WTC11 (cell line): ENCODE measurements around the gene OR13F1. TPM values are rescaled to one million over a fixed set of nuclear protein-coding genes. Genes with fewer than 3 reads are reported as not detected.
"Not testable (repeated sequence)": the region's sequence is repeated elsewhere in the genome, so short reads cannot be mapped to it uniquely, and the experiment has no call there.

ENCODE experiments used
- ATAC-seq: fragments of 200-7000 bp; cut with Tn5 transposase; 2 replicates; pipeline ENCODE4 v1.10.0; 2021; ENCODE audit warnings: mild to moderate bottlenecking, moderate library complexity
- CTCF ChIA-PET: fragments of 300-600 bp; sonication (Branson Sonifier 250); formaldehyde crosslinking; loops from one replicate; lab custom pipeline; 2021; ENCODE audit warnings: antibody characterized with exemption; lab: Charles Lee
- POLR2A ChIA-PET: fragments of 350-600 bp; sonication (Branson Sonifier 250); formaldehyde crosslinking; loops from one replicate; lab custom pipeline; 2021; ENCODE audit warnings: antibody characterized with exemption; lab: Charles Lee
- DNase-seq: peaks from one replicate; pipeline ENCODE4 v3.0.0; 2021; ENCODE audit warnings: low spot score
- H3K27ac Mint-ChIP-seq: 2 replicates; pipeline ENCODE4 v1.8.0; 2021; ENCODE audit warnings: mixed read lengths
- H3K27me3 Mint-ChIP-seq: 2 replicates; pipeline ENCODE4 v1.8.0; 2021; ENCODE audit warnings: low read depth, mild to moderate bottlenecking, moderate library complexity, mixed read lengths
- H3K36me3 Mint-ChIP-seq: 2 replicates; pipeline ENCODE4 v1.8.0; 2021; ENCODE audit warnings: mixed read lengths
- H3K4me1 Mint-ChIP-seq: 2 replicates; pipeline ENCODE4 v1.8.0; 2022; ENCODE audit warnings: mixed read lengths
- H3K4me3 Mint-ChIP-seq: 2 replicates; pipeline ENCODE4 v1.8.0; 2021; ENCODE audit warnings: mild to moderate bottlenecking, moderate library complexity, mixed read lengths
- H3K9me3 Mint-ChIP-seq: 2 replicates; pipeline ENCODE4 v1.8.0; 2021; ENCODE audit warnings: mixed read lengths
- ATF1 ChIP-seq: sonication (generic); formaldehyde crosslinking; IDR thresholded peaks from 2 replicates; pipeline ENCODE4 v1.8.1; 2023; ENCODE audit warnings: mild to moderate bottlenecking, moderate library complexity, missing genetic modification reagents
- E2F4 ChIP-seq: sonication (generic); formaldehyde crosslinking; IDR thresholded peaks from 2 replicates; pipeline ENCODE4 v1.8.1; 2022; ENCODE audit warnings: low read depth, mild to moderate bottlenecking, moderate library complexity, missing genetic modification reagents, borderline replicate concordance
- ESRRA ChIP-seq: sonication (generic); formaldehyde crosslinking; IDR thresholded peaks from 2 replicates; pipeline ENCODE4 v1.8.1; 2022; ENCODE audit warnings: mild to moderate bottlenecking, missing genetic modification reagents, borderline replicate concordance
- ETV6 ChIP-seq: sonication (generic); formaldehyde crosslinking; IDR thresholded peaks from 2 replicates; pipeline ENCODE4 v1.8.1; 2022; ENCODE audit warnings: mild to moderate bottlenecking, missing genetic modification reagents
- FOXP1 ChIP-seq: sonication (generic); formaldehyde crosslinking; IDR thresholded peaks from 2 replicates; pipeline ENCODE4 v1.8.0; 2022; ENCODE audit warnings: missing genetic modification reagents, mild to moderate bottlenecking, moderate library complexity, borderline replicate concordance
- GTF2I ChIP-seq: fragments of 250-450 bp; sonication (Bioruptor Pico); conservative IDR thresholded peaks from 2 replicates; pipeline ENCODE4 v1.4.0; 2021; ENCODE audit warnings: mild to moderate bottlenecking
- IRF1 ChIP-seq: sonication (generic); formaldehyde crosslinking; IDR thresholded peaks from 2 replicates; pipeline ENCODE4 v1.8.0; 2023; ENCODE audit warnings: missing genetic modification reagents
- IRF2 ChIP-seq: sonication (generic); formaldehyde crosslinking; IDR thresholded peaks from 2 replicates; pipeline ENCODE4 v1.8.0; 2022; ENCODE audit warnings: low read depth, missing genetic modification reagents, borderline replicate concordance
- NR2C2 ChIP-seq: sonication (generic); formaldehyde crosslinking; IDR thresholded peaks from 2 replicates; pipeline ENCODE4 v1.8.0; 2022; ENCODE audit warnings: mild to moderate bottlenecking, missing genetic modification reagents
- NR3C1 ChIP-seq: sonication (generic); formaldehyde crosslinking; conservative IDR thresholded peaks from 2 replicates; pipeline ENCODE4 v1.8.1; 2023; ENCODE audit warnings: low read depth, mild to moderate bottlenecking, missing genetic modification reagents
- PRRX2 ChIP-seq: fragments of 250-450 bp; sonication (Bioruptor Pico); IDR thresholded peaks from 2 replicates; pipeline ENCODE4 v1.8.0; 2021; ENCODE audit warnings: mild to moderate bottlenecking
- STAT6 ChIP-seq: sonication (generic); formaldehyde crosslinking; conservative IDR thresholded peaks from 2 replicates; pipeline ENCODE4 v1.8.1; 2023; ENCODE audit warnings: mild to moderate bottlenecking, low read depth, missing genetic modification reagents, moderate library complexity
- ZBTB43 ChIP-seq: sonication (generic); formaldehyde crosslinking; IDR thresholded peaks from 2 replicates; pipeline ENCODE4 v1.8.1; 2023; ENCODE audit warnings: mild to moderate bottlenecking, missing genetic modification reagents
- total RNA-seq: library from RNA; stranded (reverse); gene quantifications from 3 replicates; pipeline ENCODE4 v1.2.3, GENCODE V29; 2021
- TF ChIP-seq, protein P1 (sequence below): fragments of 250-450 bp; sonication (Bioruptor Pico); conservative IDR thresholded peaks from 2 replicates; pipeline ENCODE4 v1.9.0; 2021; ENCODE audit warnings: mild to moderate bottlenecking

OR13F1 gene
- total RNA-seq, 1 experiment from 2014 or later = not detected

DNA sequence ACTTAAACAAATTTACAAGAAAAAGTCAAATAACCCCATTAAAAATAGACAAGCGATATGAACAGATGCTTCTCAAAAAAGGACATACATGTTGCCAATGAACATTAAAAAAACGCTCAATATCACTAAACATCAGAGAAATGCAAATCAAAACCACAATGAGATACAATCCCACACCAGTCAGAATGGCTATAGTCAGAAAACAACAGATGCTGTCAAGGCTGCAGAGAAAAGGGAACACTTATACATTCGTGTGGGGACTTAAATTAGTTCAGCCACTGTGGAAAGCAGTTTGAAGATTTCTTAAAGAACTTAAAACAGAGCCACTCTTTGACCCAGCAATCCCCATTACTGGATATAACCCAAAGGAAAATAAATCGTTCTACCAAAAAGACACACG is 10.8 kb downstream of the OR13F1 start (continued):
- TF ChIP-seq IRF2 (CRISPR knock-in tag) (no peak), STAT6 (CRISPR knock-in tag) (no peak), E2F4 (CRISPR knock-in tag) (no peak), ETV6 (CRISPR knock-in tag) (no peak), NR3C1 (CRISPR knock-in tag) (no peak), FOXP1 (CRISPR knock-in tag) (no peak)

- H3K27me3 Mint-ChIP-seq, H3K27ac Mint-ChIP-seq, H3K36me3 Mint-ChIP-seq, H3K4me1 Mint-ChIP-seq, H3K4me3 Mint-ChIP-seq, CTCF ChIA-PET, POLR2A ChIA-PET: not testable (repeated sequence)
- peaks cover 22% of the 10 kb centered on the region for H3K9me3 Mint-ChIP-seq
- DNase-seq = peak; percentile 12
- peak; percentile 57 for ATAC-seq
Measured at GRCh38 chr9:104520241-104520640, 16.2 kb downstream of the OR13F1 start.

DNA sequence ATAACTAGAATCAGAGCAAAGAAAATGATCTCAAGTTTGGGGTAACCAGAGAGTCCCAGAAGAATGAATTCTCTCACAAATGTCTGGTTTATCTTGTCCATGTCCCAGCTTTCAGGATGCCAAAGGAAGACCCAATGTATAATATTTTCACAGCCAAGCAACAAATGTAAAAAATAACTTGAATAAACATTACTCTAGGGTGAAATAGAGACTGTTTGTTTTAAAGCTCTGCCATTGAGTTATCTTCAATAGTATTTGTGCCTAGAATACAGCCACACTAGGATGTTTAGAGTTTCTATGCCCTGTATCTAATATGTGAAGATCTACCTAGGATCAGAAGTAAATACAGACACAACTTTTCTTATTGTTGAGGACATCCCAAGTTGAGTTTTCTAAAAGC is 23.0 kb downstream of the OR13F1 start, which contains the start of gene OR13C4:
Gene OR13C4 (minus strand): TSS at position 101 of the 400 bp plus-strand sequence. CDS start 0 bp downstream, at position 101.
- CTCF ChIA-PET = no interaction called here
- Mint-ChIP-seq H3K9me3 (peaks cover 36% of the 10 kb centered on the region), H3K4me3 (no peak within 1 kb of the TSS)
- no peak for ATAC-seq
- TF ChIP-seq ESRRA (CRISPR knock-in tag) = no peak
- no peak for TF ChIP-seq GTF2I (CRISPR knock-in tag)
- no peak for TF ChIP-seq NR2C2
- TF ChIP-seq, protein P1, sequence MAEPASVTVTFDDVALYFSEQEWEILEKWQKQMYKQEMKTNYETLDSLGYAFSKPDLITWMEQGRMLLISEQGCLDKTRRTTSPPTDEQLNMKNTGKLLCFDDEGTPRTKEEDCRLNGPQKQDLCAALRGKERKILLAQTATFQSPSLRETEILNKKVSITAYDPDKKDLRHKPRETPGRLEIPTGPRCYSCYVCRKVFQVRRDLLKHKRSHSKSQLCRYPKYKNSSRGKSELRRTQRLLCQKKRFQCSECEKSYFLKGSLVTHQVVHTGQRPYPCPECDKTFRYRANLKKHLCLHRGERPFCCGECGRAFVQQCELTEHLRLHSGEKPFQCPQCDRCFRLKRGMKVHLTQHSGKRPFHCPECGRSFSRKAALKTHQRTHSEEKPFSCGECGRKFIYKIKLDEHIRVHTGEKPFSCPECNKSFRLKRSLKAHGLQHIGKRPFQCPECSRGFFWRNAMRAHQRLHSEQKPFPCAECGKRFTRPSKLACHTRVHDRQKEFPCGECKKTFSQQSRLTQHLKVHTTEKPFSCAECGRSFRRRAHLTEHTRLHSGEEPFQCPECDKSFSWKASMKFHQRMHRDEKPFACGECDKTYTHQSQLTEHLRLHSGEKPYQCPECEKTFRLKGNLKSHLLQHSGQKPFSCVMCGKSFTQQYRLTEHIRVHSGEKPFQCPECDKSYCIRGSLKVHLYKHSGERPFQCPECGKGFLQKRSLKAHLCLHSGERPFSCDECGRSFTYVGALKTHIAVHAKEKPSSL (CRISPR knock-in tag) = no peak
- no peak for TF ChIP-seq ZBTB43 (CRISPR knock-in tag)
- no peak for TF ChIP-seq ATF1
- no peak for TF ChIP-seq PRRX2 (CRISPR knock-in tag)
- no peak for TF ChIP-seq IRF1 (CRISPR knock-in tag)
- TF ChIP-seq, all 79 proteins: peak for 0
- H3K4me1 Mint-ChIP-seq = peaks cover 2% of the 10 kb centered on the region
- H3K27me3 Mint-ChIP-seq = no peaks in the 10 kb centered on the region
- POLR2A ChIA-PET = no interaction called here
- H3K36me3 Mint-ChIP-seq = peaks cover 6% of the 10 kb centered on the region; the same call in 1 of the 2 replicates
- no peak for DNase-seq
- H3K27ac Mint-ChIP-seq = no peak within 1 kb of the TSS
